PC-9 (cell line): ENCODE results near the gene IFT57.

Source experiments
- EZH2 ChIP-seq: fragments of 200-600 bp; sonication (generic); IDR thresholded peaks from 2 replicates; pipeline ENCODE4 v1.8.0; 2017; ENCODE audit warnings: antibody characterized with exemption, low read depth
- TF ChIP-seq, protein P1 (sequence below): fragments of 200-600 bp; sonication (generic); conservative IDR thresholded peaks from 2 replicates; pipeline ENCODE4 v1.6.1; 2017; ENCODE audit warnings: mixed run types, antibody characterized with exemption, mild to moderate bottlenecking, moderate library complexity

DNA sequence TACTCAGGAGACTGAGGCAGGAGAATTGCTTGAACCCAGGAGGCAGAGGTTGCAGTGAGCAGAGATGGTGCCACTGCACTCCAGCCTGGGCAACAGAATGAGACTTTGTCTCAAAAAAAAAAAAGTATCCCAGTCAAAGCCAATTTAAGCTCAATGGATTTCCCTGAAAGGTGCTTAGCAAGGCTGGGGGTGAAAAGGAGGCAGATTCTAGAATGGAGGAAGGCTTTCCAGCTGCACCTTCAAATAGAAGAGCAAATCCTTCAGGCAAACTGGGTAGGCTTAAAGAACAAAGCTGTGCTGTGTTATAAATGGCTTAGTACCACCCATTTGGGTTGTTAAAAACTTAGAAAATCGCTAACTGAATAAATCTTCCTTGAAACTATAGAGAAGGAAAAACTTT is 3.0 kb upstream of the IFT57 start:
- TF ChIP-seq, protein P1, sequence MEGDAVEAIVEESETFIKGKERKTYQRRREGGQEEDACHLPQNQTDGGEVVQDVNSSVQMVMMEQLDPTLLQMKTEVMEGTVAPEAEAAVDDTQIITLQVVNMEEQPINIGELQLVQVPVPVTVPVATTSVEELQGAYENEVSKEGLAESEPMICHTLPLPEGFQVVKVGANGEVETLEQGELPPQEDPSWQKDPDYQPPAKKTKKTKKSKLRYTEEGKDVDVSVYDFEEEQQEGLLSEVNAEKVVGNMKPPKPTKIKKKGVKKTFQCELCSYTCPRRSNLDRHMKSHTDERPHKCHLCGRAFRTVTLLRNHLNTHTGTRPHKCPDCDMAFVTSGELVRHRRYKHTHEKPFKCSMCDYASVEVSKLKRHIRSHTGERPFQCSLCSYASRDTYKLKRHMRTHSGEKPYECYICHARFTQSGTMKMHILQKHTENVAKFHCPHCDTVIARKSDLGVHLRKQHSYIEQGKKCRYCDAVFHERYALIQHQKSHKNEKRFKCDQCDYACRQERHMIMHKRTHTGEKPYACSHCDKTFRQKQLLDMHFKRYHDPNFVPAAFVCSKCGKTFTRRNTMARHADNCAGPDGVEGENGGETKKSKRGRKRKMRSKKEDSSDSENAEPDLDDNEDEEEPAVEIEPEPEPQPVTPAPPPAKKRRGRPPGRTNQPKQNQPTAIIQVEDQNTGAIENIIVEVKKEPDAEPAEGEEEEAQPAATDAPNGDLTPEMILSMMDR, result no peak
- TF ChIP-seq EZH2, result no peak
